PC-3 (cell line): ENCODE results near the gene KRTAP4-5. TPM values are rescaled to one million over a fixed set of nuclear protein-coding genes. Genes with fewer than 3 reads are reported as not detected.
A peak's percentile ranks its signal among the peaks of the same experiment; 100 is the strongest.
"Not testable (repeated sequence)": the region's sequence is repeated elsewhere in the genome, so short reads cannot be mapped to it uniquely, and the experiment has no call there.

Source experiments
- ATAC-seq: fragments of 200-7000 bp; cut with Tn5 transposase; 2 replicates; pipeline ENCODE4 v1.9.1; 2020; ENCODE audit warnings: mild to moderate bottlenecking, moderate library complexity
- BruUV-seq: library from RNA; stranded (reverse); fragments of 400-500 nt; replicated peaks from 2 replicates; lab custom pipeline; 2021; lab: Mats Ljungman, UMichigan
- CTCF ChIA-PET: fragments of 300-600 bp; sonication (Branson Sonifier 250); formaldehyde crosslinking; loops from one replicate; lab custom pipeline; 2022; ENCODE audit warnings: antibody characterized with exemption; lab: Charles Lee
- POLR2A ChIA-PET: fragments of 300-600 bp; sonication (Branson Sonifier 250); formaldehyde crosslinking; loops from one replicate; lab custom pipeline; 2022; ENCODE audit warnings: antibody characterized with exemption; ENCODE audit not compliant: unreplicated experiment; lab: Charles Lee
- DNase-seq: peaks from one replicate; pipeline ENCODE4 v3.0.0-alpha.2; 2015
- H2AFZ ChIP-seq: fragments of 300-600 bp; sonication (generic); 2 replicates; pipeline ENCODE4 v1.6.0; 2016; ENCODE audit warnings: antibody characterized with exemption, low read length
- H3F3A ChIP-seq: fragments of 300-600 bp; sonication (generic); one replicate; pipeline ENCODE4 v1.6.0; 2017; ENCODE audit warnings: antibody characterized with exemption, low read length, control low read depth, mild to moderate bottlenecking; ENCODE audit not compliant: unreplicated experiment
- H3K27ac ChIP-seq: fragments of 300-600 bp; sonication (generic); 2 replicates; pipeline ENCODE4 v1.5.1; 2016; ENCODE audit warnings: mild to moderate bottlenecking, low read length
- H3K27me3 ChIP-seq: fragments of 300-600 bp; sonication (generic); 2 replicates; pipeline ENCODE4 v1.6.1; 2016; ENCODE audit warnings: low read length, mixed read lengths
- H3K36me3 ChIP-seq: fragments of 300-600 bp; sonication (generic); 2 replicates; pipeline ENCODE4 v1.6.1; 2016; ENCODE audit warnings: low read depth, mixed run types, low read length, mixed read lengths
- H3K4me1 ChIP-seq: fragments of 300-600 bp; sonication (generic); 2 replicates; pipeline ENCODE4 v1.5.1; 2016; ENCODE audit warnings: low read length; ENCODE audit not compliant: insufficient read depth
- H3K4me2 ChIP-seq: fragments of 300-600 bp; sonication (generic); 2 replicates; pipeline ENCODE4 v1.6.0; 2016; ENCODE audit warnings: low read length
- H3K4me3 ChIP-seq: fragments of 300-600 bp; sonication (generic); 2 replicates; pipeline ENCODE4 v1.5.1; 2016; ENCODE audit warnings: mild to moderate bottlenecking, low read length, mixed read lengths
- H3K79me2 ChIP-seq: fragments of 300-600 bp; sonication (generic); 2 replicates; pipeline ENCODE4 v1.6.1; 2017; ENCODE audit warnings: low read length, mixed read lengths
- H3K9ac ChIP-seq: fragments of 300-600 bp; sonication (generic); 2 replicates; pipeline ENCODE4 v1.6.0; 2016; ENCODE audit warnings: mild to moderate bottlenecking, low read length
- H3K9me2 ChIP-seq: fragments of 300-600 bp; sonication (generic); replicated peaks from 2 replicates; pipeline ENCODE4 v1.6.1; 2016; ENCODE audit warnings: mixed run types, low read length, mixed read lengths
- H3K9me3 ChIP-seq: fragments of 300-600 bp; sonication (generic); 2 replicates; pipeline ENCODE4 v1.6.1; 2016; ENCODE audit warnings: low read length, mixed read lengths
- H4K20me1 ChIP-seq: fragments of 300-600 bp; sonication (generic); 2 replicates; pipeline ENCODE4 v1.6.1; 2016; ENCODE audit warnings: low read length, mixed read lengths
- EZH2 ChIP-seq: fragments of 300-600 bp; sonication (generic); IDR thresholded peaks from one replicate; pipeline ENCODE4 v1.6.1; 2017; ENCODE audit warnings: antibody characterized with exemption, mild to moderate bottlenecking, low read length; ENCODE audit not compliant: unreplicated experiment
- EZH2phosphoT487 ChIP-seq: fragments of 300-600 bp; sonication (generic); IDR thresholded peaks from 2 replicates; pipeline ENCODE4 v1.6.1; 2018; ENCODE audit warnings: mild to moderate bottlenecking, antibody characterized with exemption, low read length, borderline replicate concordance
- intact Hi-C: fragments of 100-400 bp; cut with micrococcal nuclease; formaldehyde crosslinking; loops from 2 replicates; pipeline ENCODE4 v1.9.0; 2023
- total RNA-seq: library from RNA; depleted of rRNA; stranded (reverse); fragments of >200 nt; gene quantifications from 2 replicates; pipeline ENCODE4 v1.2.3, GENCODE V29; 2014; rRNA removed
- TF ChIP-seq, protein P1 (sequence below): fragments of 300-600 bp; sonication (generic); conservative IDR thresholded peaks from 2 replicates; pipeline ENCODE4 v1.5.1; 2017; ENCODE audit warnings: antibody characterized with exemption, low read depth, mild to moderate bottlenecking, low read length

Gene KRTAP4-5
- total RNA-seq, 1 experiment from 2014 or later = not detected

DNA sequence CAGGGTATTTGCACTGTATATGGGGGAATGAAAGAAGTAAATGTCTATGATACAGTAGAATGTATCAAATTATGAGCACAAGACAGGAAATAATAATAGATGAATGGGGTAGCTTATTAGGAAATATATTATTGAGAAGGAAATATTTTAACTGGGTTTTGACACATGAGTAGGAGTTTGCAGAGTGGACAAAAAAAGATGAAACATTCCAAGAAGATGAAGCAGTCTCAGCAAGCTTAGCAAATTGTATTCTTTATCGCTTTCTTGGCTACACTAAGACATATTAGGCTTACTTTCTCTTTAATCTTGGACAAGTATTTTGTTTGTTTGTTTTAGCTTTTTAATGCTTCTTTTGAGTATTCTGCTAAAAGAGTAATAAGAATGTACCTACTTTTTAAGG is 45.7 kb downstream of the KRTAP4-5 start:
- no peaks in the 10 kb centered on the region for H3K9me3 ChIP-seq
- intact Hi-C loops = no loop called here
- TSS peak; percentile 69 for BruUV-seq
- no peaks in the 10 kb centered on the region for H4K20me1 ChIP-seq
- no peak for ATAC-seq
- H3K4me3 ChIP-seq = peak overlapping the region; percentile 36; the same call in 1 of the 2 replicates
- H2AFZ ChIP-seq = no peak overlapping the region
- no peaks in the 10 kb centered on the region for H3K9me2 ChIP-seq
- peak overlapping the region; percentile 54 for H3K4me2 ChIP-seq
- H3K27me3 ChIP-seq = no peaks in the 10 kb centered on the region
- peaks cover 34% of the 10 kb centered on the region for H3K4me1 ChIP-seq
- CTCF ChIA-PET = no interaction called here
- no peaks in the 10 kb centered on the region for H3K36me3 ChIP-seq
- TF ChIP-seq EZH2phosphoT487 (no peak), EZH2 (no peak)
- DNase-seq = peak; percentile 7
- H3K79me2 ChIP-seq = 0 out of 2 replicates have a peak, but pooled peaks cover 5% of the 10 kb centered on the region
- H3K27ac ChIP-seq = peak overlapping the region; percentile 27; the same call in 1 of the 2 replicates
- POLR2A ChIA-PET = interaction anchor here (0.5 kb wide), 1 partner anchor 47 kb away, joined by 3 read pairs; no protein-coding TSS in a partner anchor
- no peak overlapping the region for H3K9ac ChIP-seq
- H3F3A ChIP-seq = no peaks in the 10 kb centered on the region

DNA sequence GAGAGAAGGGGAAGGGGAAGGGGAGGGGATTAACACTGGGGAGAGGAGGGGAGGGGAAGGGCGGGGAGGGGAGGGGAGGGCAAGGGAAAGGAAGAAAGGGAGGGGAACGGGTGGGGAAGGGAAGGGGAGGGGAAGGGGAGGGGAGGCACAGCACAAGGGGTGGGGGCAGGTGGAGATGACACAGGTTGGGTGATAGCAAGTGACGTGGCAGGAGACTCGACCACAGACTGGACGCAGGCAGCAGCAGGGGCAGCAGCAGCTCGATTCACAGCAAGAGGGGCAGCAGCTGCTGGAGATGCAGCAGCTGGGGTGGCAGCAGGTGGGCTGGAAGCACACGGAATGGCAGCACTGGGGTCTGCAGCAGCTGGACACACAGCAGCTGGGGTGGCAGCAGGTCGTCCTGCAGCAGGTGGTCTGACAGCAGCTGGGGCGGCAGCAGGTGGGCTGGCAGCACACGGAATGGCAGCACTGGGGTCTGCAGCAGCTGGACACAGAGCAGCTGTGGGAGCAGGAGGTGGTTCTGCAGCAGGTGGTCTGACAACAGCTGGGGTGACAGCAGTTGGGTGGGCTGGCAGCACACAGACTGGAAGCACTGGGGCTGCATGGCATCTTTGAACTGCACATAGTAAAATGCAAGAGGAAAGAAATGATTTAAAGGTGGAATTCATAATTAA is 47.9 kb downstream of the KRTAP4-5 start, which contains the start of gene KRTAP4-16:
Gene KRTAP4-16 (minus strand): TSS at position 624 of the 674 bp plus-strand sequence. CDS start 0 bp downstream, at position 624.
- DNase-seq = peak; percentile 49
- Histone ChIP-seq H3K79me2 (0 out of 2 replicates have a peak, but pooled peaks cover 5% of the 10 kb centered on the region), H3K27ac (0 out of 2 replicates have a peak within 1 kb of the TSS, but pooled peaks have one; percentile 9), H2AFZ (no peak within 1 kb of the TSS), H3K9me2 (no peaks in the 10 kb centered on the region), H3K4me2 (peak within 1 kb of the TSS; percentile 61), H3K9me3 (no peaks in the 10 kb centered on the region), H3F3A (no peaks in the 10 kb centered on the region), H4K20me1 (no peaks in the 10 kb centered on the region), H3K4me3 (peak within 1 kb of the TSS; percentile 47; the same call in 1 of the 2 replicates), H3K9ac (no peak within 1 kb of the TSS), H3K4me1 (peaks cover 45% of the 10 kb centered on the region), H3K36me3 (no peaks in the 10 kb centered on the region), H3K27me3 (no peaks in the 10 kb centered on the region)
- no peak for TF ChIP-seq EZH2phosphoT487
- TF ChIP-seq, protein P1, sequence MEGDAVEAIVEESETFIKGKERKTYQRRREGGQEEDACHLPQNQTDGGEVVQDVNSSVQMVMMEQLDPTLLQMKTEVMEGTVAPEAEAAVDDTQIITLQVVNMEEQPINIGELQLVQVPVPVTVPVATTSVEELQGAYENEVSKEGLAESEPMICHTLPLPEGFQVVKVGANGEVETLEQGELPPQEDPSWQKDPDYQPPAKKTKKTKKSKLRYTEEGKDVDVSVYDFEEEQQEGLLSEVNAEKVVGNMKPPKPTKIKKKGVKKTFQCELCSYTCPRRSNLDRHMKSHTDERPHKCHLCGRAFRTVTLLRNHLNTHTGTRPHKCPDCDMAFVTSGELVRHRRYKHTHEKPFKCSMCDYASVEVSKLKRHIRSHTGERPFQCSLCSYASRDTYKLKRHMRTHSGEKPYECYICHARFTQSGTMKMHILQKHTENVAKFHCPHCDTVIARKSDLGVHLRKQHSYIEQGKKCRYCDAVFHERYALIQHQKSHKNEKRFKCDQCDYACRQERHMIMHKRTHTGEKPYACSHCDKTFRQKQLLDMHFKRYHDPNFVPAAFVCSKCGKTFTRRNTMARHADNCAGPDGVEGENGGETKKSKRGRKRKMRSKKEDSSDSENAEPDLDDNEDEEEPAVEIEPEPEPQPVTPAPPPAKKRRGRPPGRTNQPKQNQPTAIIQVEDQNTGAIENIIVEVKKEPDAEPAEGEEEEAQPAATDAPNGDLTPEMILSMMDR = no peak
- TF ChIP-seq EZH2 = no peak
- ChIA-PET POLR2A (no interaction called here), CTCF (no interaction called here)
- no TSS peak for BruUV-seq
- no peak for ATAC-seq
- intact Hi-C loops = no loop called here

DNA sequence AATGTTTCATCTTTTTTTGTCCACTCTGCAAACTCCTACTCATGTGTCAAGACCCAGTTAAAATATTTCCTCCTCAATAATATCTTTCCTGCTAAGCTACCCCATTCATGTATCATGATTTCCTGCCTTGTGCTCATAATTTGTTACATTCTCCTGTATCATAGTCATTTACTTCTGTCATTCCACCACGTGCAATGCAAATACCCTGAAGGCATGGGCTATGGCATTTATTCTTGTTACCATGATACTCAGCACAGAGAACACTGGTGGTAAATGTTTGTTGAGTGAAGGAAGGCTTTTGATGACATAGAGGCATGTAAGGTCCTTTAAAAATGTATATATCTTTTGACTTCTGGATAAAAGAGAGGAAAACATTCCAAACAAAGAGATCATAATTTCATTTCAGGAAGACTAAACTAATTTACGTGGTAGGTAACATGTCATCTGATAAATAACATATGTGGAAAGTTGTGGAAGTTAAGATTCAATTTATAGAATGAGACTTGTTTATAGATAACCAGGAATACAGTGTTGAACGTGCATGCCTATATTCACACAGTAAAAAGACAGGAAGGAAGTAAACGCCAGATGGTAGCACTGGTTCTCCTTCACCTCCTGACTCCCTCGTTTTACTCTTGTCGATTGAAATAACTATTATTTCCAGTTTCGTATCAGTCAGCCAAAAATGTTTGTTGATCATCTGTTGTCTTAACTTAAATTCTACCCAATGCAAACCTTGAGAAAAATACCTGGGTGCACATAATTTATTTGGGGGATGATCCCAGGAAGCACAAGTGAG is 49.7 kb downstream of the KRTAP4-5 start:
- H3K9me3 ChIP-seq, H2AFZ ChIP-seq, H4K20me1 ChIP-seq, intact Hi-C loops, H3K27me3 ChIP-seq, H3K9ac ChIP-seq, H3K4me3 ChIP-seq, H3K79me2 ChIP-seq, POLR2A ChIA-PET, BruUV-seq, H3F3A ChIP-seq, H3K9me2 ChIP-seq, H3K36me3 ChIP-seq, CTCF ChIA-PET: not testable (repeated sequence)
- Histone ChIP-seq H3K4me2 (peak overlapping the region; percentile 7), H3K4me1 (peaks cover 44% of the 10 kb centered on the region), H3K27ac (peak overlapping the region; percentile 73)
- DNase-seq = peak; percentile 97
- peak; percentile 71 for ATAC-seq

Other genes starting within 250 kb of the KRTAP4-5 start
- gene KRT23, start 212.2 kb downstream of the KRTAP4-5 start, total RNA-seq = not detected in 2 replicates
- not detected in 2 replicates for gene KRT39, start 182.9 kb downstream of the KRTAP4-5 start, total RNA-seq
- gene KRT40, start 165.5 kb downstream of the KRTAP4-5 start, total RNA-seq = not detected in 2 replicates
- gene KRTAP3-3, start 155.7 kb downstream of the KRTAP4-5 start, total RNA-seq = not detected in 2 replicates
- gene KRTAP3-2, start 149.9 kb downstream of the KRTAP4-5 start, total RNA-seq = not detected in 2 replicates
- 1.6 TPM in 1 of 2 replicates, not detected in the other for gene KRTAP3-1, start 140.7 kb downstream of the KRTAP4-5 start, total RNA-seq
- 0.51 TPM in 1 of 2 replicates, not detected in the other for gene KRTAP1-5, start 122.6 kb downstream of the KRTAP4-5 start, total RNA-seq
- gene KRTAP1-4, start 119.6 kb downstream of the KRTAP4-5 start, total RNA-seq = not detected in 2 replicates
- not detected in 2 replicates for gene KRTAP1-3, start 115.0 kb downstream of the KRTAP4-5 start, total RNA-seq
- not detected in 2 replicates for gene KRTAP1-1, start 108.4 kb downstream of the KRTAP4-5 start, total RNA-seq
- gene KRTAP2-1, start 102.5 kb downstream of the KRTAP4-5 start, total RNA-seq = not detected in 2 replicates
- gene KRTAP2-2, start 94.6 kb downstream of the KRTAP4-5 start, total RNA-seq = not detected in 2 replicates
- 10.8 and 12.4 TPM in 2 replicates for gene KRTAP2-3, start 89.7 kb downstream of the KRTAP4-5 start, total RNA-seq
- not detected in 2 replicates for gene KRTAP2-4, start 83.9 kb downstream of the KRTAP4-5 start, total RNA-seq
- gene KRTAP4-7, start 65.7 kb downstream of the KRTAP4-5 start, total RNA-seq = not detected in 2 replicates
- gene KRTAP4-8, start 51.7 kb downstream of the KRTAP4-5 start, total RNA-seq = not detected in 2 replicates
- not detected in 2 replicates for gene KRTAP4-16, start 47.6 kb downstream of the KRTAP4-5 start, total RNA-seq
- not detected in 2 replicates for gene KRTAP4-9, start 44.4 kb downstream of the KRTAP4-5 start, total RNA-seq
- not detected in 2 replicates for gene KRTAP4-11, start 31.5 kb downstream of the KRTAP4-5 start, total RNA-seq
- gene KRTAP4-12, start 25.6 kb downstream of the KRTAP4-5 start, total RNA-seq = not detected in 2 replicates
- not detected in 2 replicates for gene KRTAP4-6, start 9.3 kb downstream of the KRTAP4-5 start, total RNA-seq
- gene KRTAP4-4, start 10.9 kb upstream of the KRTAP4-5 start, total RNA-seq = not detected in 2 replicates
- not detected in 2 replicates for gene KRTAP4-3, start 18.4 kb upstream of the KRTAP4-5 start, total RNA-seq
- gene KRTAP4-2, start 28.4 kb upstream of the KRTAP4-5 start, total RNA-seq = not detected in 2 replicates
- gene KRTAP4-1, start 35.1 kb upstream of the KRTAP4-5 start, total RNA-seq = not detected in 2 replicates
- gene KRTAP9-1, start 40.1 kb upstream of the KRTAP4-5 start, total RNA-seq = not detected in 2 replicates
- not detected in 2 replicates for gene KRTAP9-2, start 76.8 kb upstream of the KRTAP4-5 start, total RNA-seq
- gene KRTAP9-3, start 82.6 kb upstream of the KRTAP4-5 start, total RNA-seq = not detected in 2 replicates
- not detected in 2 replicates for gene KRTAP9-8, start 88.2 kb upstream of the KRTAP4-5 start, total RNA-seq
- gene KRTAP9-4, start 99.9 kb upstream of the KRTAP4-5 start, total RNA-seq = not detected in 2 replicates
- not detected in 2 replicates for gene KRTAP9-9, start 105.6 kb upstream of the KRTAP4-5 start, total RNA-seq
- not detected in 2 replicates for gene KRTAP9-6, start 115.6 kb upstream of the KRTAP4-5 start, total RNA-seq
- gene KRTAP9-7, start 125.9 kb upstream of the KRTAP4-5 start, total RNA-seq = not detected in 2 replicates
- gene KRTAP29-1, start 153.0 kb upstream of the KRTAP4-5 start, total RNA-seq = not detected in 2 replicates
- not detected in 2 replicates for gene KRTAP16-1, start 159.5 kb upstream of the KRTAP4-5 start, total RNA-seq
- gene KRTAP17-1, start 165.9 kb upstream of the KRTAP4-5 start, total RNA-seq = not detected in 2 replicates
- gene KRT33A, start 201.0 kb upstream of the KRTAP4-5 start, total RNA-seq = not detected in 2 replicates
- not detected in 2 replicates for gene KRT33B, start 220.0 kb upstream of the KRTAP4-5 start, total RNA-seq
- 2.9 and 5.1 TPM in 2 replicates for gene KRT34, start 232.5 kb upstream of the KRTAP4-5 start, total RNA-seq
- not detected in 2 replicates for gene KRT31, start 247.8 kb upstream of the KRTAP4-5 start, total RNA-seq